Neural crest cell (in vitro differentiated cells): ENCODE data around the gene KCNK3. TPM values are rescaled to one million over a fixed set of nuclear protein-coding genes. Genes with fewer than 3 reads are reported as not detected.
"Not testable (repeated sequence)": the region's sequence is repeated elsewhere in the genome, so short reads cannot be mapped to it uniquely, and the experiment has no call there.

Experiments used
- DNase-seq: peaks from one replicate; pipeline ENCODE4 v3.0.0; 2021; ENCODE audit warnings: low read depth, mixed read lengths, low spot score
- H3K27ac Mint-ChIP-seq: one replicate; pipeline ENCODE4 v1.8.0; 2021; ENCODE audit warnings: mild to moderate bottlenecking, mixed read lengths; ENCODE audit not compliant: unreplicated experiment
- H3K27me3 Mint-ChIP-seq: 2 replicates; pipeline ENCODE4 v1.8.0; 2021; ENCODE audit warnings: low read depth, mild to moderate bottlenecking, mixed read lengths
- H3K36me3 Mint-ChIP-seq: 2 replicates; pipeline ENCODE4 v1.8.0; 2021; ENCODE audit warnings: low read depth, mild to moderate bottlenecking, mixed read lengths
- H3K4me1 Mint-ChIP-seq: 2 replicates; pipeline ENCODE4 v1.8.0; 2021; ENCODE audit warnings: mixed read lengths
- H3K4me3 Mint-ChIP-seq: one replicate; pipeline ENCODE4 v1.8.0; 2021; ENCODE audit warnings: mild to moderate bottlenecking, mixed read lengths
- H3K9me3 Mint-ChIP-seq: 2 replicates; pipeline ENCODE4 v1.8.0; 2021; ENCODE audit warnings: mixed read lengths
- CTCF ChIP-seq: fragments of 200-600 bp; sonication (generic); conservative IDR thresholded peaks from 2 replicates; pipeline ENCODE4 v1.5.0; 2021; ENCODE audit warnings: antibody characterized with exemption, mild to moderate bottlenecking
- total RNA-seq: library from RNA; stranded (reverse); gene quantifications from 2 replicates; pipeline ENCODE4 v1.2.1, GENCODE V29; 2021

KCNK3 gene
- total RNA-seq, 1 donor from 2014 or later: 0.58 TPM

GRCh38 chr2:26657265-26657664, 35.3 kb upstream of the KCNK3 start:
- Mint-ChIP-seq H3K27ac (no peak overlapping the region), H3K4me1 (peaks cover 7% of the 10 kb centered on the region), H3K4me3 (no peak overlapping the region), H3K9me3 (peaks cover 9% of the 10 kb centered on the region), H3K36me3 (no peaks in the 10 kb centered on the region), H3K27me3 (peaks cover 3% of the 10 kb centered on the region)
- TF ChIP-seq CTCF: no peak
- DNase-seq: no peak

- no peak for DNase-seq
- Mint-ChIP-seq H3K36me3 (no peaks in the 10 kb centered on the region), H3K27me3 (peaks cover 3% of the 10 kb centered on the region), H3K27ac (no peak overlapping the region), H3K9me3 (peaks cover 9% of the 10 kb centered on the region), H3K4me1 (peaks cover 4% of the 10 kb centered on the region), H3K4me3 (no peak overlapping the region)
- TF ChIP-seq CTCF: no peak
These were observed 33.7 kb upstream of the KCNK3 start for GRCh38 chr2:26658691-26659346.

- no peak for TF ChIP-seq CTCF
- no peak for DNase-seq
- Mint-ChIP-seq H3K36me3 (no peaks in the 10 kb centered on the region), H3K4me1 (no peaks in the 10 kb centered on the region), H3K9me3 (peaks cover 9% of the 10 kb centered on the region), H3K4me3 (no peak overlapping the region), H3K27ac (no peak overlapping the region), H3K27me3 (peaks cover 7% of the 10 kb centered on the region)
These were observed 32.1 kb upstream of the KCNK3 start for GRCh38 chr2:26660363-26660962.

- DNase-seq, H3K4me1 Mint-ChIP-seq, H3K27ac Mint-ChIP-seq, H3K36me3 Mint-ChIP-seq, H3K9me3 Mint-ChIP-seq, H3K4me3 Mint-ChIP-seq: not testable (repeated sequence)
- H3K27me3 Mint-ChIP-seq: peaks cover 19% of the 10 kb centered on the region
These were observed 27.2 kb upstream of the KCNK3 start for GRCh38 chr2:26665296-26665695.

GRCh38 chr2:26666671-26667070, 25.9 kb upstream of the KCNK3 start:
- Mint-ChIP-seq H3K4me1 (no peaks in the 10 kb centered on the region), H3K27ac (no peak overlapping the region), H3K27me3 (peaks cover 22% of the 10 kb centered on the region), H3K36me3 (no peaks in the 10 kb centered on the region), H3K4me3 (no peak overlapping the region), H3K9me3 (no peaks in the 10 kb centered on the region)
- DNase-seq: no peak
- TF ChIP-seq CTCF: no peak

GRCh38 chr2:26668041-26668440, 24.5 kb upstream of the KCNK3 start:
- TF ChIP-seq CTCF: no peak
- no peak overlapping the region for H3K27ac Mint-ChIP-seq
- no peaks in the 10 kb centered on the region for H3K9me3 Mint-ChIP-seq

More at GRCh38 chr2:26668041-26668440, 24.5 kb upstream of the KCNK3 start:
- Mint-ChIP-seq H3K4me1 (no peaks in the 10 kb centered on the region), H3K36me3 (no peaks in the 10 kb centered on the region), H3K4me3 (no peak overlapping the region), H3K27me3 (peaks cover 23% of the 10 kb centered on the region)
- DNase-seq: no peak
